Stimulated activated CD4-positive, alpha-beta T cell treated with anti-CD3 and anti-CD28 coated beads, Interleukin-2, amount 100 ng/mL, for 4 hours (primary cell): ENCODE results near the gene OR7C2.
"Not testable (repeated sequence)": the region's sequence is repeated elsewhere in the genome, so short reads cannot be mapped to it uniquely, and the experiment has no call there.

Experiments
- DNase-seq: peaks from one replicate; pipeline ENCODE4 v3.0.0-alpha.2; 2020; ENCODE audit warnings: low read depth

OR7C2 gene

GRCh38 chr19:14941189-14941588 lies at the start of gene OR7C2:
Gene OR7C2, plus strand, starts transcription at chr19:14941489. Its CDS starts 0 bp downstream, at chr19:14941489.
- no peak for DNase-seq

- no peak for DNase-seq
These were observed 39.5 kb upstream of the OR7C2 start for GRCh38 chr19:14901675-14902260.

GRCh38 chr19:14906711-14907110 lies 34.6 kb upstream of the OR7C2 start:
- DNase-seq = no peak

GRCh38 chr19:14915116-14915515 lies 26.2 kb upstream of the OR7C2 start:
- DNase-seq = no peak

GRCh38 chr19:14916848-14917247 lies 24.4 kb upstream of the OR7C2 start:
- no peak for DNase-seq

GRCh38 chr19:14933506-14933905 lies 7.8 kb upstream of the OR7C2 start:
- DNase-seq = no peak

GRCh38 chr19:14940266-14940665 lies 1.0 kb upstream of the OR7C2 start:
- DNase-seq = no peak

GRCh38 chr19:14943601-14944000 lies 2.3 kb downstream of the OR7C2 start:
- DNase-seq = no peak

GRCh38 chr19:14944456-14944855 lies 3.2 kb downstream of the OR7C2 start:
- no peak for DNase-seq

GRCh38 chr19:14949413-14949812 lies 8.1 kb downstream of the OR7C2 start:
- not testable (repeated sequence) for DNase-seq

GRCh38 chr19:14949876-14950275 lies 8.6 kb downstream of the OR7C2 start:
- DNase-seq = no peak

GRCh38 chr19:14950421-14950820 lies 9.1 kb downstream of the OR7C2 start:
- DNase-seq = no peak

GRCh38 chr19:14952767-14953166 lies 11.5 kb downstream of the OR7C2 start:
- no peak for DNase-seq

- DNase-seq = no peak
These were observed 12.9 kb downstream of the OR7C2 start for GRCh38 chr19:14954071-14954655.

GRCh38 chr19:14957464-14957863 lies 16.2 kb downstream of the OR7C2 start:
- DNase-seq = no peak

GRCh38 chr19:14959263-14959662 lies 18.0 kb downstream of the OR7C2 start:
- no peak for DNase-seq

- DNase-seq = no peak
These were observed 20.8 kb downstream of the OR7C2 start for GRCh38 chr19:14961956-14962685.

- no peak for DNase-seq
These were observed 27.0 kb downstream of the OR7C2 start for GRCh38 chr19:14968247-14968646.

- DNase-seq = no peak
These were observed 30.2 kb downstream of the OR7C2 start for GRCh38 chr19:14971474-14971873.

- no peak for DNase-seq
These were observed 31.4 kb downstream of the OR7C2 start for GRCh38 chr19:14972676-14973075.

GRCh38 chr19:14974488-14974887 lies 33.2 kb downstream of the OR7C2 start:
- no peak for DNase-seq

- no peak for DNase-seq
These were observed 35.8 kb downstream of the OR7C2 start for GRCh38 chr19:14977128-14977527.

- DNase-seq = no peak
These were observed 37.0 kb downstream of the OR7C2 start for GRCh38 chr19:14978161-14978776.
